ENCODE measurements around the gene RAPSN. TPM values are rescaled to one million over a fixed set of nuclear protein-coding genes. Genes with fewer than 3 reads are reported as not detected.

Gene RAPSN
- polyA plus RNA-seq (not detected in 2 replicates), polyA minus RNA-seq (not detected in 2 replicates)

GRCh38 chr11:47448566-47449427 lies at the start of gene RAPSN:
Gene RAPSN (minus strand): TSS chr11:47449136. CDS start chr11:47448964, 172 bp downstream.
- no peaks in the 10 kb centered on the region for H3K79me2 ChIP-seq (replicated peaks; ENCODE audit: insufficient read depth, low read length)
- H3K4me3 ChIP-seq (ENCODE audit: low read length): no peak within 1 kb of the TSS
- no peak for TF ChIP-seq POLR2AphosphoS5 (IDR thresholded peaks at IDR 0.05)
- TF ChIP-seq EZH2 (IDR thresholded peaks at IDR 0.05; ENCODE audit: borderline replicate concordance, insufficient read depth, low read length, poor library complexity, severe bottlenecking): no peak
- no peaks in the 10 kb centered on the region for H4K20me1 ChIP-seq (ENCODE audit: insufficient read depth)
- no peak within 1 kb of the TSS for H3K27ac ChIP-seq (ENCODE audit: low read length)
- no peak within 1 kb of the TSS for H3K4me2 ChIP-seq (ENCODE audit: low read length)
- H3F3A ChIP-seq (ENCODE audit: insufficient read depth, low read length, poor library complexity, severe bottlenecking): no peaks in the 10 kb centered on the region
- H3K9me2 ChIP-seq (ENCODE audit: insufficient read depth, low read length): no peaks in the 10 kb centered on the region
- no peak within 1 kb of the TSS for H2AFZ ChIP-seq (ENCODE audit: low read depth, low read length)
- H3K9ac ChIP-seq (ENCODE audit: low read length): no peak within 1 kb of the TSS
- no peaks in the 10 kb centered on the region for H3K9me3 ChIP-seq (ENCODE audit: low read length)
- no peaks in the 10 kb centered on the region for H3K36me3 ChIP-seq (ENCODE audit: insufficient read depth, low read length)
- no peaks in the 10 kb centered on the region for H3K27me3 ChIP-seq (ENCODE audit: insufficient read depth, low read depth, low read length)

- Histone ChIP-seq H3K9me2 (ENCODE audit: insufficient read depth, low read length) (no peaks in the 10 kb centered on the region), H3K4me2 (ENCODE audit: low read length) (no peak overlapping the region), H3K4me3 (ENCODE audit: low read length) (no peak overlapping the region), H3F3A (ENCODE audit: insufficient read depth, low read length, poor library complexity, severe bottlenecking) (no peaks in the 10 kb centered on the region), H4K20me1 (ENCODE audit: insufficient read depth) (no peaks in the 10 kb centered on the region), H3K9me3 (ENCODE audit: low read length) (no peaks in the 10 kb centered on the region), H3K79me2 (replicated peaks; ENCODE audit: insufficient read depth, low read length) (peaks cover 64% of the 10 kb centered on the region), H3K27me3 (ENCODE audit: insufficient read depth, low read depth, low read length) (no peaks in the 10 kb centered on the region), H2AFZ (ENCODE audit: low read depth, low read length) (no peak overlapping the region), H3K36me3 (ENCODE audit: insufficient read depth, low read length) (peaks cover 3% of the 10 kb centered on the region), H3K9ac (ENCODE audit: low read length) (no peak overlapping the region), H3K27ac (ENCODE audit: low read length) (no peak overlapping the region)
- TF ChIP-seq MXI1 (conservative IDR thresholded peaks at IDR 0.05; ENCODE audit: poor library complexity, severe bottlenecking) (no peak), REST (IDR thresholded peaks at IDR 0.05; ENCODE audit: borderline replicate concordance) (no peak), CTCF (IDR thresholded peaks at IDR 0.05; ENCODE audit: poor library complexity, severe bottlenecking) (no peak), EP300 (conservative IDR thresholded peaks at IDR 0.05; ENCODE audit: poor library complexity, severe bottlenecking) (no peak), TAF1 (IDR thresholded peaks at IDR 0.05; ENCODE audit: low read depth) (no peak), SMC3 (conservative IDR thresholded peaks at IDR 0.05; ENCODE audit: poor library complexity) (no peak), RAD21 (conservative IDR thresholded peaks at IDR 0.05) (no peak), EZH2 (IDR thresholded peaks at IDR 0.05; ENCODE audit: borderline replicate concordance, insufficient read depth, low read length, poor library complexity, severe bottlenecking) (no peak), POLR2AphosphoS5 (IDR thresholded peaks at IDR 0.05) (no peak)
Measured at GRCh38 chr11:47498149-47498548, 49.2 kb upstream of the RAPSN start.

All from neural cell (in vitro differentiated cells).